Osteocyte (in vitro differentiated cells): ENCODE data around the gene CDR2. TPM values are rescaled to one million over a fixed set of nuclear protein-coding genes. Genes with fewer than 3 reads are reported as not detected.

ENCODE experiments used
- DNase-seq: peaks from one replicate; pipeline ENCODE4 v3.0.0; 2021; ENCODE audit warnings: mixed read lengths; ENCODE audit not compliant: unreplicated experiment; ENCODE audit errors: extremely low spot score
- H3K27ac Mint-ChIP-seq: one replicate; pipeline ENCODE4 v1.8.0; 2021; ENCODE audit warnings: mild to moderate bottlenecking, mixed read lengths; ENCODE audit not compliant: unreplicated experiment
- H3K27me3 Mint-ChIP-seq: one replicate; pipeline ENCODE4 v1.8.0; 2021; ENCODE audit warnings: mixed read lengths; ENCODE audit not compliant: unreplicated experiment
- H3K36me3 Mint-ChIP-seq: one replicate; pipeline ENCODE4 v1.8.0; 2021; ENCODE audit warnings: mixed read lengths; ENCODE audit not compliant: unreplicated experiment
- H3K4me1 Mint-ChIP-seq: one replicate; pipeline ENCODE4 v1.8.0; 2021; ENCODE audit warnings: mixed read lengths; ENCODE audit not compliant: unreplicated experiment
- H3K4me3 Mint-ChIP-seq: one replicate; pipeline ENCODE4 v1.8.0; 2021; ENCODE audit warnings: mild to moderate bottlenecking, moderate library complexity, mixed read lengths; ENCODE audit not compliant: unreplicated experiment
- H3K9me3 Mint-ChIP-seq: one replicate; pipeline ENCODE4 v1.8.0; 2021; ENCODE audit warnings: mixed read lengths; ENCODE audit not compliant: unreplicated experiment
- CTCF ChIP-seq: fragments of 200-600 bp; sonication (generic); IDR thresholded peaks from 2 replicates; pipeline ENCODE4 v1.5.0; 2021; ENCODE audit warnings: antibody characterized with exemption, mild to moderate bottlenecking, moderate library complexity
- total RNA-seq: library from RNA; stranded (reverse); gene quantifications from 2 replicates; pipeline ENCODE4 v1.2.1, GENCODE V29; 2021

CDR2 gene
- total RNA-seq, 1 donor from 2014 or later, result 23.7 TPM

- no peak for DNase-seq
These were observed 16.8 kb downstream of the CDR2 start for GRCh38 chr16:22357635-22357971.

DNA sequence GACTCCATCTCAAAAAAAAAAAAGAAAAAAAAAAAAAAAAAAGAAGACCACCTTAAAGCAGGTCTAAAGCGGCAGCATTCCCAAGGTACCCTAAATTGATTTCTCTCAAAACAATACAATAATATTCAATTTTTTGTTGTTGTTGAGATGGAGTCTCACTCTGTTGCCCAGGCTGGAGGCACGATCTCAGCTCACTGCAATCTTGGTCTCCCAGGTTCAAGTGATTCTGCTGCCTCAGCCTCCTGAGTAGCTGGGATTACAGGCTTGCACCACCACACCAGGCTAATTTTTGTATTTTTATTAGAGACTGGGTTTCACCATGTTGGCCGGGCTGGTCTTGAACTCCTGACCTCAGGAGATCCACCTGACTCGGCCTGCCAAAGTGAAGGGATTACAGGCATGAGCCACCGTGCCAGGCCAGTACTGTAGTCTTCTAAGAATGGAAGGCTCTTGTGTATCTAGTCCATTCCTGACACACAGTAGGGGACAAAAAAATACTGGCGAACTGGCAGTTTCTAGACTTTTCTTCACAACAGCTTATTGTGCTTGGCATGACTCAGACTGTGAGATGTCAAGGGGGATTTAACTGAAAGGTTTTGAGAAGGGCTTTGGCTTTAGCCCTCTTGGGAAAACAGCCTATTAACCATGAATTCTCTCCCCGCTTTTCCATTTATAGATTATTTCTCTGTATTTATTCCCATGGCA lies 17.3 kb downstream of the CDR2 start:
- no peak for DNase-seq
- Mint-ChIP-seq H3K4me3 (no peak overlapping the region), H3K4me1 (peaks cover 34% of the 10 kb centered on the region), H3K9me3 (no peaks in the 10 kb centered on the region), H3K27ac (no peak overlapping the region), H3K27me3 (no peaks in the 10 kb centered on the region), H3K36me3 (peaks cover 10% of the 10 kb centered on the region)
- TF ChIP-seq CTCF, result no peak

More at GRCh38 chr16:22357635-22357971, 16.8 kb downstream of the CDR2 start:
- no peak overlapping the region for H3K4me3 Mint-ChIP-seq
- peaks cover 32% of the 10 kb centered on the region for H3K4me1 Mint-ChIP-seq
- TF ChIP-seq CTCF, result no peak
- no peaks in the 10 kb centered on the region for H3K27me3 Mint-ChIP-seq
- peaks cover 13% of the 10 kb centered on the region for H3K36me3 Mint-ChIP-seq
- H3K9me3 Mint-ChIP-seq, result no peaks in the 10 kb centered on the region
- H3K27ac Mint-ChIP-seq, result no peak overlapping the region

DNA sequence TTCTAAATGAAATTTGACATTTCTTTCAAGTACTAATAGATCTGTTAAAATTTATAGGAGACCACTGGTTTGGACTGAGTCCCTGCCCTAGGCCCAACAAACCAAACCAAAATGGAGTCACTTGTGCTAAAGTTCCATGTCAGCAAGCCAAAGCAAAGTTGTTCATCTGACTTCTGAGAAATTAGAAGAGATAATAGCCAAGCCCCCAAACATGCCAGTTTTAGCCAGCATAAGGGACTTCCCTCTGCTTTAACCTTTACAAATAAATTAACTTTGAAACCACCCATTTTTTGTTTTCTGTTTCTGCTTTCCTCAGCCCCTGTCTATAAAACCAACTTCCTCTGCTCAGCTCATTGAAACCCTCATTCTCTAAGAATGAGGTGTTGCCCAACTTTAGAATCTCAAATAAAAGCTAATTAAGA lies 18.9 kb downstream of the CDR2 start:
- Mint-ChIP-seq H3K27me3 (no peaks in the 10 kb centered on the region), H3K36me3 (peaks cover 12% of the 10 kb centered on the region), H3K9me3 (no peaks in the 10 kb centered on the region), H3K4me1 (peaks cover 34% of the 10 kb centered on the region), H3K4me3 (no peak overlapping the region), H3K27ac (no peak overlapping the region)
- DNase-seq, result no peak
- no peak for TF ChIP-seq CTCF

- TF ChIP-seq CTCF, result no peak
- Mint-ChIP-seq H3K27me3 (no peaks in the 10 kb centered on the region), H3K4me1 (peaks cover 34% of the 10 kb centered on the region), H3K36me3 (peaks cover 19% of the 10 kb centered on the region), H3K4me3 (no peak overlapping the region), H3K9me3 (no peaks in the 10 kb centered on the region), H3K27ac (peak overlapping the region; percentile 59)
- DNase-seq, result no peak
These were observed 20.4 kb downstream of the CDR2 start for GRCh38 chr16:22353933-22354541.

DNA sequence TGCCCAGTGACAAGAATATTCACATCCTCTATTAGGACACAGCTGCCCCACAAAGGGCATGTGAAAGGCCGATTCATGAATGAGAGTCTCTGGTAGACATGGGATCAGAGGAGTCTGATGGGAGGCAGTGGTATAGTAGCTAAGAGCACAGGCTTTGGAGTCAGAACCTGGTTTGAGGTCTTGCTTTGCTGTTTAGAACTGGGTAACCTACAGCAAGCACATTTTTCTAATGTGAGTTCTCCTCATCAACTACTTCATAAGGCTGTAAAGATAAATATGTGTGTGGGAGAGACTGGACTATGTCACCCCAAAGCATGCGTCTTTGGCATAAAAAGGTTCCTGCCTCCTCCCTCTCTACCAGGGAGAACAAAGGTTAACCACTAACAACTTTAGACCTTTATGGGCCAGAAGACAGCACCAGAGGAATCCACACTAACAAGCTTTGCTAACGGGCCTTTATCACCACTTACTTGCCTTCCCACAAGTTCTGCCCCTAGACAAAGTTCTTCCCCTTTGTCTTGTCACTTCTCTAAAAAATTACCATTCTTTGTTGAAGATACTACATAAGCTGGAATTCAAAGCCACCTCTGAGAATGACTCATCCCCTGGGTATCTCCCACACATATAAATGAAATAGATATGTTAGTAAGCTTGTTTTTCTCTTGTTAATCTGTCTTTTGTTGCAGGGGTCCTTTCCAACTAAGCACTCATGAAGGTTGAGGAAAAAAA lies 21.1 kb downstream of the CDR2 start:
- TF ChIP-seq CTCF, result no peak
- Mint-ChIP-seq H3K4me1 (peaks cover 34% of the 10 kb centered on the region), H3K9me3 (no peaks in the 10 kb centered on the region), H3K36me3 (peaks cover 24% of the 10 kb centered on the region), H3K27ac (peak overlapping the region; percentile 59), H3K4me3 (no peak overlapping the region), H3K27me3 (no peaks in the 10 kb centered on the region)
- DNase-seq, result no peak
